HPDE6-E6E7 (cell line): ENCODE measurements around the gene EIF5.

Source experiments
- DNase-seq: peaks from one replicate; pipeline ENCODE4 v3.0.0; 2011; ENCODE audit warnings: missing footprints; ENCODE audit errors: extremely low spot score

Gene EIF5

DNA sequence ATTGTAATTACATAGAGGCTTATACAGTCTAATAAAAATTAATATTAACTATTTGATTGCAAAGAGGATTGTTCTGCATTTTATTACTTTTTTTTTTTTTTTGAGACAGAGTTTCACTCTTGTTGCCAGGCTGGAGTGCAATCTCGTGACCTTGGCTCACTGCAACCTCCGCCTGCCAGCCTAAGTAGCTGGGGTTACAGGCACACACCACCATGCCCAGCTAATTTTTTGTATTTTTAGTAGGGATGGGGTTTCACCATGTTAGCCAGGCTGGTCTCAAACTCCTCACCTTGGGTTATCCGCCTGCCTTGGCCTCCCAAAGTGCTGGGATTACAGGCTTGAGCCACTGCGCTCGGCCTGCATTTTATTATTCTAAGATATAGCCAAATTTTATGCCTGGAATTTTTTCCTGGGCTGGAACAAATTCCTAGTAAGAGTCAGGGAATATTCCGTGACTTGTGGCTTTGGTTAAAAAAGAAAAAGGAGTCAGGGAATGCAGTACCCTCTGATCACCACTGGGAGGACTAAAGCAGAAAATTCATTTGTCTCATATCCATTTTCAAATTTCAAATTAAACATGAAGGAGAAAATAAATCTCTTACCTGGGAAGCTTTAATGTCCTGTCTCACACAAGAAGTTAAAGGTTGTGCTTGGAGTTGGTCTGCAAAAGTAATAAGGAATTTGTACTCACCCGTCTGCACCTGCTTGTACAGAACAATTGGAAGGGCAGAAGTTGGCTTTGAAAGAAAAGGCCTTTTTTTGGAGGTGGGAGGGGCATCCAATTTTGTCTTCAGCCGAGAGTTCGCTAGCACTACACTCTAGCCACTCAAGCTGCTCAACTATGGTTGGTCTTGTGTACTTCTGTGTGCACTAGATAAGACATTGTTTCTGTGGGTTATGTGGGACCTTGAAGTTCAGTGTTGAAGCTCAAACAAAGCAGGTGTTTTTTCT, 59.9 kb downstream of the EIF5 start:
- DNase-seq, result no peak
